Measurements from ENCODE around the gene GPBP1.
"Not testable (repeated sequence)": the region's sequence is repeated elsewhere in the genome, so short reads cannot be mapped to it uniquely, and the experiment has no call there.

Gene GPBP1

GRCh38 chr5:57172466-57173318 is 1.2 kb upstream of the GPBP1 start:
- DNase-seq (ENCODE audit: low read depth, low spot score), result no peak
- Histone ChIP-seq H3K4me3 (ENCODE audit: insufficient read length, low read depth) (peak overlapping the region; percentile 69), H3K4me1 (ENCODE audit: insufficient read depth, insufficient read length) (no peaks in the 10 kb centered on the region), H3K9ac (ENCODE audit: insufficient read length, low read depth) (peak overlapping the region; percentile 73), H3K9me3 (ENCODE audit: insufficient read depth, low read length) (no peaks in the 10 kb centered on the region), H3K36me3 (ENCODE audit: insufficient read depth, insufficient read length, low read length) (peaks cover 7% of the 10 kb centered on the region), H3K27me3 (ENCODE audit: insufficient read depth, insufficient read length) (no peaks in the 10 kb centered on the region)
- TF ChIP-seq YY1 (IDR thresholded peaks at IDR 0.05; ENCODE audit: insufficient read depth, insufficient read length), result no peak
- no peak for TF ChIP-seq ZNF274 (IDR thresholded peaks at IDR 0.05; ENCODE audit: low read depth, low read length)
- TF ChIP-seq SUZ12 (IDR thresholded peaks at IDR 0.05; ENCODE audit: extremely low read depth, insufficient read depth, insufficient read length), result no peak

GRCh38 chr5:57174128-57174889 is 450 bp downstream of the GPBP1 start:
- Histone ChIP-seq H3K9me3 (ENCODE audit: insufficient read depth, low read length) (no peaks in the 10 kb centered on the region), H3K4me1 (ENCODE audit: insufficient read depth, insufficient read length) (no peaks in the 10 kb centered on the region), H3K36me3 (ENCODE audit: insufficient read depth, insufficient read length, low read length) (peaks cover 21% of the 10 kb centered on the region), H3K9ac (ENCODE audit: insufficient read length, low read depth) (peak overlapping the region; percentile 96), H3K4me3 (ENCODE audit: insufficient read length, low read depth) (peak overlapping the region; percentile 88), H3K27me3 (ENCODE audit: insufficient read depth, insufficient read length) (no peaks in the 10 kb centered on the region)
- TF ChIP-seq ZNF274 (IDR thresholded peaks at IDR 0.05; ENCODE audit: low read depth, low read length), result no peak
- TF ChIP-seq SUZ12 (IDR thresholded peaks at IDR 0.05; ENCODE audit: extremely low read depth, insufficient read depth, insufficient read length), result no peak
- TF ChIP-seq YY1 (IDR thresholded peaks at IDR 0.05; ENCODE audit: insufficient read depth, insufficient read length), result no peak
- no peak for DNase-seq (ENCODE audit: low read depth, low spot score)

DNA sequence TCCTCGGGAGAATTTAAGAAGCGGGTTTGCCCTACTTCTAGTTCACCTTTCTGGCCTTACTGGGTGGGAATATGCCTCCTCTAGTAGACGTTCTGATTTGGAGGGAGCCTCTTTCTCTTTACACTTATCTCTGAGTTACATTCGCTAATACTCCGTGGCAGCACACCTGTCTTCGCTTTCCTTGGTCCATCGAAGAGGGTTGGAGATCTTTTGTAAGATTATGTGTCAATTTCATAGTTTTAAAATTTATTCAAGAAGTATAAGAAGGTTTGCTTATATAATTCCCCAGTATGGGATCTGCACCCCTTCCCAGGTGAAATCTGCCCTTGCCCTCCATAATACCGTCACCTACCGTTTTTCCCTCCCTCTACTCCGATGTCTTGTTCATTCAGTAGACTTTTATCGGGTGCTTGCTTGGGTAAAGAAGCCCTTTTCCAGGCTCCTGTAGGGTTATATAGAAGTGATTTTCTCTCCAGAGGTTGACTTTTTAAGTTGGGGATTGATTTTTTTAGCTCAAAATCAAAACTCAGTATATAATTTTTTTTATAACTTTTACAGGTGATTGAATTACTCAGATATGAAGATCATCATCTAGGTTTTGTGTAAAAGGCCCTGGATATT is 1.1 kb downstream of the GPBP1 start:
- no peaks in the 10 kb centered on the region for H3K27me3 ChIP-seq (ENCODE audit: insufficient read depth, insufficient read length)
- H3K4me3 ChIP-seq (ENCODE audit: insufficient read length, low read depth), result peak overlapping the region; percentile 88
- H3K9me3 ChIP-seq (ENCODE audit: insufficient read depth, low read length), result no peaks in the 10 kb centered on the region
- peak overlapping the region; percentile 96 for H3K9ac ChIP-seq (ENCODE audit: insufficient read length, low read depth)
- peaks cover 24% of the 10 kb centered on the region for H3K36me3 ChIP-seq (ENCODE audit: insufficient read depth, insufficient read length, low read length)
- TF ChIP-seq ZNF274 (IDR thresholded peaks at IDR 0.05; ENCODE audit: low read depth, low read length), result no peak
- TF ChIP-seq YY1 (IDR thresholded peaks at IDR 0.05; ENCODE audit: insufficient read depth, insufficient read length), result no peak
- no peak for TF ChIP-seq SUZ12 (IDR thresholded peaks at IDR 0.05; ENCODE audit: extremely low read depth, insufficient read depth, insufficient read length)
- DNase-seq (ENCODE audit: low read depth, low spot score), result no peak
- no peaks in the 10 kb centered on the region for H3K4me1 ChIP-seq (ENCODE audit: insufficient read depth, insufficient read length)

DNA sequence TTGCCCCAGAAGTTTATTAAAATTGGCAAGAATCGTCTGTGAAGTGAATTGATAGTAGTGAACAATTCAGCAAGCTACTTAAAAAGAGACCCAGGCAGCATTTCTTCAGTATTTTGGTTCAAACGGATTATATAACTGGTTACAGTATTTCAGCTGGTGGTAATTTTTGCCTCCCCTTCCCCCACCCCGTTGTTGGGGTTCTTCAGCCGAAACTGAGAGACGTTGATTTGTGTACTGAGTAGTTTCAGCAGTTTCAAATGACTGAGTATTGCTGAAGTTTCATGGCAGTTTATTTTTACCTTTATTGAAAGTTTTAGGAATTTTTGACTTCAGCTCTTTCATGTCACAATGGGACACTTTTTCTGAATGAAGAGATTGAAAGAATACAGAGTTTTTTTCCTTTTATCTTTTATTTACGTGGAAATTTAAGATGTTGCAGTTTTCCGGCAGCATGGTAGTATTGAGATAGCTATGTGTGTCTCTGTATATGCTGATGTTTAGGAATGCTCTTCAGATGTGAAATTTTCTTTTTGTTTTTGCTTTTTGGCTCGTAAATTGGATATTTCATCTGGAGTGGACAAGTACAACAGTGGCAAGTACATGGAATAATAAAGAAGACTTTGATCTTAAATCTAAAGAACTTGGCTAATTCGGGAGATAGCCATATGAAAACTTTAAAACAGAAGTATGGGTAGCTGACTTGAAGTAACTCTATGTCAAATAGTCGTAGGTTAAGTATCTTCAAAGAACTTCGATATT is 1.9 kb downstream of the GPBP1 start:
- H3K4me1 ChIP-seq (ENCODE audit: insufficient read depth, insufficient read length), result no peaks in the 10 kb centered on the region
- no peaks in the 10 kb centered on the region for H3K27me3 ChIP-seq (ENCODE audit: insufficient read depth, insufficient read length)
- TF ChIP-seq SUZ12 (IDR thresholded peaks at IDR 0.05; ENCODE audit: extremely low read depth, insufficient read depth, insufficient read length) (no peak), YY1 (IDR thresholded peaks at IDR 0.05; ENCODE audit: insufficient read depth, insufficient read length) (no peak), ZNF274 (IDR thresholded peaks at IDR 0.05; ENCODE audit: low read depth, low read length) (no peak)
- H3K4me3 ChIP-seq (ENCODE audit: insufficient read length, low read depth), result peak overlapping the region; percentile 88
- H3K36me3 ChIP-seq (ENCODE audit: insufficient read depth, insufficient read length, low read length), result peaks cover 28% of the 10 kb centered on the region
- no peak for DNase-seq (ENCODE audit: low read depth, low spot score)
- no peaks in the 10 kb centered on the region for H3K9me3 ChIP-seq (ENCODE audit: insufficient read depth, low read length)
- peak overlapping the region; percentile 96 for H3K9ac ChIP-seq (ENCODE audit: insufficient read length, low read depth)

DNA sequence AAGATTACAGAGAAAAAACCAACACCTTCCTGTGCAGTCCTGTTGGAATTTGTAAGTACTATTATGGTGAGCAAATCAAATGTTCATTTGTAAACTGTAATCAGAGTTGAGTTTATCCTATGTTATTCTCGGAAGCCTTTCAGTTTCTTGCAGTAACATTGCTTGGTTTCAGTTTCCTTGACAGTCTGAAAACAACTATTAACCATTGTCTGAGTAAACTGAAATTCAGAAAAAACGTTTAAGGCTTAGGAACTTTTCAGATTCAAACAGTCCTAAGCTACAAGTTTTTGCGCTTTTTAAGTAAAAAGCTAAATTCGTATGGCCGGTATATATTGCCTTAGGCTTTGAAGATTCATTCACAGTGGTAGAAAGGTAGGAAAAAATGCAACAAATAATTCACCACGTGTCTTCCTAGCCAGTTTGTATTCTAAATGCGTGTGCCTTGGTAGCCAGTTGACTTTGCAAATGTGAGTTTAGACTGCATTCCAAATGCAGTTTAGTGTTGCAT is 2.5 kb downstream of the GPBP1 start:
- Histone ChIP-seq H3K36me3 (ENCODE audit: insufficient read depth, insufficient read length, low read length) (peaks cover 28% of the 10 kb centered on the region), H3K27me3 (ENCODE audit: insufficient read depth, insufficient read length) (no peaks in the 10 kb centered on the region), H3K4me1 (ENCODE audit: insufficient read depth, insufficient read length) (no peaks in the 10 kb centered on the region), H3K9me3 (ENCODE audit: insufficient read depth, low read length) (no peaks in the 10 kb centered on the region), H3K4me3 (ENCODE audit: insufficient read length, low read depth) (peak overlapping the region; percentile 88), H3K9ac (ENCODE audit: insufficient read length, low read depth) (no peak overlapping the region)
- TF ChIP-seq ZNF274 (IDR thresholded peaks at IDR 0.05; ENCODE audit: low read depth, low read length) (no peak), YY1 (IDR thresholded peaks at IDR 0.05; ENCODE audit: insufficient read depth, insufficient read length) (no peak), SUZ12 (IDR thresholded peaks at IDR 0.05; ENCODE audit: extremely low read depth, insufficient read depth, insufficient read length) (no peak)
- no peak for DNase-seq (ENCODE audit: low read depth, low spot score)

GRCh38 chr5:57177479-57178156 is 3.8 kb downstream of the GPBP1 start:
- H3K36me3 ChIP-seq (ENCODE audit: insufficient read depth, insufficient read length, low read length), result peaks cover 28% of the 10 kb centered on the region
- H3K4me1 ChIP-seq (ENCODE audit: insufficient read depth, insufficient read length), result no peaks in the 10 kb centered on the region
- no peaks in the 10 kb centered on the region for H3K9me3 ChIP-seq (ENCODE audit: insufficient read depth, low read length)
- peak overlapping the region; percentile 18 for H3K4me3 ChIP-seq (ENCODE audit: insufficient read length, low read depth)
- TF ChIP-seq SUZ12 (IDR thresholded peaks at IDR 0.05; ENCODE audit: extremely low read depth, insufficient read depth, insufficient read length) (no peak), ZNF274 (IDR thresholded peaks at IDR 0.05; ENCODE audit: low read depth, low read length) (no peak), YY1 (IDR thresholded peaks at IDR 0.05; ENCODE audit: insufficient read depth, insufficient read length) (no peak)
- no peak overlapping the region for H3K9ac ChIP-seq (ENCODE audit: insufficient read length, low read depth)
- no peaks in the 10 kb centered on the region for H3K27me3 ChIP-seq (ENCODE audit: insufficient read depth, insufficient read length)
- DNase-seq (ENCODE audit: low read depth, low spot score), result no peak

- H3K4me1 ChIP-seq (ENCODE audit: insufficient read depth, insufficient read length); DNase-seq (ENCODE audit: low read depth, low spot score); H3K9ac ChIP-seq (ENCODE audit: insufficient read length, low read depth); H3K27me3 ChIP-seq (ENCODE audit: insufficient read depth, insufficient read length); H3K9me3 ChIP-seq (ENCODE audit: insufficient read depth, low read length): not testable (repeated sequence)
- H3K4me3 ChIP-seq (ENCODE audit: insufficient read length, low read depth), result peak overlapping the region; percentile 18
- peaks cover 28% of the 10 kb centered on the region for H3K36me3 ChIP-seq (ENCODE audit: insufficient read depth, insufficient read length, low read length)
Measured at GRCh38 chr5:57178238-57178637, 4.4 kb downstream of the GPBP1 start.
